Large intestine (tissue), 3 donors: ENCODE measurements around the gene GNRHR. TPM values are rescaled to one million over a fixed set of nuclear protein-coding genes. Genes with fewer than 3 reads are reported as not detected.
A peak's percentile ranks its signal among the peaks of the same experiment; 100 is the strongest.
"Not testable (repeated sequence)": the region's sequence is repeated elsewhere in the genome, so short reads cannot be mapped to it uniquely, and the experiment has no call there.

Source experiments
- DNase-seq, 2 donors: peaks; one replicate each; pipeline versions ENCODE4 v3.0.0 to v3.0.0-alpha.2; 2013
- H3K27ac ChIP-seq: one replicate; pipeline ENCODE4 v1.5.1; 2013; ENCODE audit warnings: low read length
- H3K27me3 ChIP-seq: 2 replicates; pipeline ENCODE4 v1.6.1; 2013; ENCODE audit warnings: low read length; ENCODE audit not compliant: control insufficient read depth, insufficient read depth
- H3K36me3 ChIP-seq: 2 replicates; pipeline ENCODE4 v1.6.1; 2013; ENCODE audit warnings: low read length; ENCODE audit not compliant: control insufficient read depth, insufficient read depth
- H3K4me1 ChIP-seq: one replicate; pipeline ENCODE4 v1.6.1; 2013; ENCODE audit warnings: low read length; ENCODE audit not compliant: control insufficient read depth, insufficient read depth
- H3K4me3 ChIP-seq: one replicate; pipeline ENCODE4 v1.5.1; 2013; ENCODE audit warnings: low read length
- H3K9me3 ChIP-seq: one replicate; pipeline ENCODE4 v1.6.1; 2013; ENCODE audit warnings: mild to moderate bottlenecking, low read depth, low read length, moderate library complexity; ENCODE audit not compliant: control insufficient read depth
- WGBS: methylation state at CpG from one replicate; pipeline ENCODE4 v1.1.5; 2013; ENCODE audit warnings: low lambda C conversion rate; ENCODE audit not compliant: insufficient coverage; 5-methylcytosine and 5-hydroxymethylcytosine counted together
- polyA plus RNA-seq: library from polyadenylated mRNA; unstranded; fragments of 120-200 nt; gene quantifications from one replicate; pipeline ENCODE4 v1.2.1, GENCODE V29; 2013

The GNRHR gene
- polyA plus RNA-seq, 1 donor: 0.55 TPM

DNA sequence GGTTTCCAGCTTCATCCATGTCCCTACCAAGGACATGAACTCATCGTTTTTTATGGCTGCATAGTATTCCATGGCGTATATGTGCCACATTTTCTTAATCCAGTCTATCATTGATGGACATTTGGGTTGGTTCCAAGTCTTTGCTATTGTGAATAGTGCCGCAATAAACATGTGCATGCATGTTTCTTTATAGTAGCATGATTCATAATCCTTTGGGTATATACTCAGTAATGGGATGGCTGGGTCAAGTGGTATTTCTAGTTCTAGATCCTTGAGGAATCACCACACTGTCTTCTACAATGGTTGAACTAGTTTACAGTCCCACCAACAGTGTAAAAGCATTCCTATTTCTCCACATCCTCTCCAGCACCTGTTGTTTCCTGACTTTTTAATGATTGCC is 23.7 kb downstream of the GNRHR start:
- not testable (repeated sequence) for H3K36me3 ChIP-seq, H3K27ac ChIP-seq, H3K27me3 ChIP-seq, H3K4me3 ChIP-seq, H3K9me3 ChIP-seq, H3K4me1 ChIP-seq, DNase-seq
- no CpG with 5 or more reads among the region's 3 CpGs for WGBS

DNA sequence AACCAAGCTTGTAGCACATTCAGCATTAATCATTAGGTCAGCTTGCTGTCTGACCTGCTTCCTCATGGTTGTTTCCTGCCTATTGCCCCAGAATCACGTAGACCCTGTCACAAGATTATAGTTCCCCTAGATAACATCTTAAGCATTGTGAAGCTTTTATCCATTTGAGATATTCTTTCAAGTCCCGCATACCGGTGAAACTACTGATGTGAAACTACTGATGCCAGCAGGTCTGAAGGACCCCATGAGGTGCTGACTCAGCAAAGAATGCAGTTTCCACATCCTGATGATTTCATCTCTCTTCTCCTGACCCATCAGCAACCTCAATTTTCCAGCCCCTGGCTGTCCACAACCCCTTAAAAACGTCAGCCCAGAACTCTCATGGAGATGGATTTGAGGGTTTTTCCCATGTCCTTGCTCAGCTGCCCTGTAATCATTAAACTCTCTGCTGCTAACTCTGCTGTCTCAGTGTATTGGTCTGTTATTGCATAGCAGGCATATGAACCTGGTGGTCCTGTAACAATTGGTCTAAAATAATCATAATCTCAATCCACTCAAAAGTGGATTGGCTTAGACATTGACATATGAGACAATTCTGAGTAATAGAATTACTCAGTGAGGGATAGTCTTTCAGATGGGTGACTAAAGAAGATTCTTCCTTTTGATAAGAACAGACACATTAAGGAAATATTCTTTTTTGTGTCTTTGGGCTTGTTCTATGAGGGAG is 26.9 kb downstream of the GNRHR start:
- no peaks in the 10 kb centered on the region for H3K9me3 ChIP-seq
- 100% methylated on average over 1 of the region's 4 CpGs for whole genome bisulfite sequencing
- no peaks in the 10 kb centered on the region for H3K27me3 ChIP-seq
- no peaks in the 10 kb centered on the region for H3K4me1 ChIP-seq
- no peak overlapping the region for H3K4me3 ChIP-seq
- no peak overlapping the region for H3K27ac ChIP-seq
- peaks cover 2% of the 10 kb centered on the region for H3K36me3 ChIP-seq
- DNase-seq: no peak

DNA sequence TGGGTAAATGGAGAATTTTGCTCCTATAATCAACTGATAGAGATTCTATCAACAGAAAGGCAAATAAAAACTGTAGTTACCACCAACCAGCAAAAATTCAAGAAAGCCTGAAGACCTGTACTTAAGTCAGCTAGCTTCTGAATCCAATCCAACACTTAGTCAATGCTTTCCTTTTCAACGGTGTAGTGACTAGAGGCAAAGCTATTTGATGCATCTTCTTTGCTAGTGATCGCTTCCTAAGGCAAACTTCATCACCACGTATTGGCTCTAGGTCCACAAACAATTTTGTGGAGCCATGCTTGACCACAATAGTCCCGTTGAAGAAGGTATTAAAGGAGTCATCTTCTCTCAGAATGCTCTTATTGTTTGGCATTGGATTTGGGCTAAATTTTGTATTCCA is 28.2 kb downstream of the GNRHR start:
- no peak overlapping the region for H3K4me3 ChIP-seq
- WGBS: 100% methylated on average over 2 of the region's 4 CpGs
- H3K27ac ChIP-seq: no peak overlapping the region
- H3K36me3 ChIP-seq: peaks cover 7% of the 10 kb centered on the region
- no peaks in the 10 kb centered on the region for H3K9me3 ChIP-seq
- H3K4me1 ChIP-seq: no peaks in the 10 kb centered on the region
- DNase-seq: no peak
- H3K27me3 ChIP-seq: no peaks in the 10 kb centered on the region

DNA sequence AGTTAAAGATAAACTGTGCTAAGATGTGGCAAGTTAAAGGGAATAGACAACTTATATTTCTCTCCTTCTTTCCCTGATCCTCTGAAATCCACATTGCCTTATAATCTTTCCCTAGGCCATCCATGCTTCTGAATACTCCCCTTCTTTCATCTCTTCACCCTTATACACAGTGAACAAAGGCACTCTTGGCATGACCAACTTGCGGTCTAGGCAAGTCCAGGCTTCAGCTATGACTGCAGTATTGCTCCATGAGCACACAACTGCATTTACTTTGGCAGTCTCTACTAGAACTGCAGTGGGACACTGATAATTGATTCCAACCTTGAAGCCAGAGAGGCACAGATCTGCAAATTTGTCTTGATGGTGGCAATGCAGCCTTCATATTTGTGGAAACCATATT is 29.1 kb downstream of the GNRHR start:
- no peak overlapping the region for H3K4me3 ChIP-seq
- WGBS: no CpG with 5 or more reads among the region's 1 CpG
- no peaks in the 10 kb centered on the region for H3K4me1 ChIP-seq
- H3K27ac ChIP-seq: no peak overlapping the region
- DNase-seq: no peak
- H3K27me3 ChIP-seq: no peaks in the 10 kb centered on the region
- no peaks in the 10 kb centered on the region for H3K9me3 ChIP-seq
- H3K36me3 ChIP-seq: peaks cover 14% of the 10 kb centered on the region

DNA sequence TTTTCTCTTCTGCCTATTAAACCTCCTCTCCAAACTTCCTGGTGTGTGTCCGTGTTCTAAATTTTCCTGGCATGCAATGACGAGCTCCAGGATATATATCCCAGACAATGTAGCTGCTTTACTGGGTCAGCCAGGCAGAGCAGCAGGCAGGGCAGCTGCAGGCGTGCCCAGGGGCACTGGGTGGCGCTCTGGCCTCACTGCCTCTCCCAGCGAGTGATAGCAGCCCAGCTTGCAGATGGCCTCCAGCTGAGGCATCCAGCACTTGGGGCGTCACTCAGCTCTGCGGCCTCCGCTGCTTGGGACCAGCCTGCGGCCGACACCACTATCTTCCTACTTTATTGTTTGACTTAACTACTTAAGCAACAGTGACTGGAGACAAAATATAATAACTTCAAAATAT is 30.2 kb downstream of the GNRHR start:
- no peaks in the 10 kb centered on the region for H3K4me1 ChIP-seq
- WGBS: no CpG with 5 or more reads among the region's 10 CpGs
- H3K27ac ChIP-seq: no peak overlapping the region
- H3K27me3 ChIP-seq: no peaks in the 10 kb centered on the region
- no peak for DNase-seq
- H3K4me3 ChIP-seq: no peak overlapping the region
- H3K36me3 ChIP-seq: peaks cover 14% of the 10 kb centered on the region
- no peaks in the 10 kb centered on the region for H3K9me3 ChIP-seq

DNA sequence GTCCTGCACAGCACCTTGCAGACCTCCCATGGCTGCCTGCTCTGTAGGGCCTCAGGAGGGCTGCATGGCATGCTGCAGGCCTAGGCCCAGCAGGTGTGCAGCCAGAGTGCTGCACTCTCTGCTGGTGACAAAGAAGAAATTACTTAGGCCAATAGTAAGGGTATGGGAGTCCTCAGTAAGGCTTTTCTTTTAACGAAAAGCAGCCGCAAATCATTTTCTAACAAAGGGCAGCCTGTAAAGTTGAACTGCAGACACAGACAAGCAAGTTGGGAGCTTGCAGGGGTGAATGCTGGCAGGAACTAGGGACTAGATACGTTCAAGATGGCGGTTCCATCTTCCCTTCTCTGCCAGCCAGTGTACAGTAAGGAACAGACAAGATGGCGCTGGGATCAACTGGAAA is 30.8 kb downstream of the GNRHR start:
- no CpG with 5 or more reads among the region's 5 CpGs for WGBS
- no peaks in the 10 kb centered on the region for H3K4me1 ChIP-seq
- no peak for DNase-seq
- peaks cover 14% of the 10 kb centered on the region for H3K36me3 ChIP-seq
- H3K4me3 ChIP-seq: no peak overlapping the region
- no peaks in the 10 kb centered on the region for H3K9me3 ChIP-seq
- no peaks in the 10 kb centered on the region for H3K27me3 ChIP-seq
- no peak overlapping the region for H3K27ac ChIP-seq

DNA sequence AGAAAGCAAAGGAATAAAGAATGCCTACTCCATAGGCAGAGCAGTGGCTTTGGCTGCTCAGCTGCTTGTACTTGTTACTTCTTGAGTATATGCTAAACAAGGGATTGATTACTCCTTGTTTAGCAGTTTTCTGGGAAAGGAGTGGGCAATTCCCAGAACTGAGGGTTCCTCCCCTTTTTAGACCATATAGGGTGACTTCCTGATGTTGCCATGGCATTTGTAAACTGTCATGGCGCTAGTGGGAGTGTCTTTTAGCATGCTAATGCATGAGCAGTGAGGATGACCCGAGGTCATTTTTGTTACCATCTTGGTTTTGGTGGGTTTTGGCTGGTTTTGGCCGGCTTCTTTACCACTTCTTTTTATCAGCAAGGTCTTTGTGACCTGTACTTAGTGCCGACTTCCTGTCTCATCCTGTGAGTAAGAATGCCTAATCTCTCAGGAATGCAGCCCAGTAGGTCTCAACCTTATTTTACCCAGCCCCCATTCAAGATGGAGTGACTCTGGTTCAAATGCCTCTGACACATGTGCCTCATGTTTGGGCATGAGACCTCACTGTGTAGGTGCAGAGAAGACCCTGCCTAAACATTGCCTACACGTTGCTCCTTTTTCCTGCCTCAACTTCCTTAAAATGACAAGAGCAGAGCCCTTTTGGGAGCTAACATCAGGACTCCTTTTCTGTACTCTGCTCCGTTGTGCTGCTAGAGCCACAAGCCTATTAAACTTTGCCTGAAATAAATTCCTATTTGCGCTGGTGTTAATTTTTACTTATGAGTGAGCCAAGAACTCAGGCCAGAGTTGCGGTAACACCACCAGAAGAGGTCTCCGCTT is 32.2 kb downstream of the GNRHR start:
- Histone ChIP-seq H3K9me3 (no peaks in the 10 kb centered on the region), H3K4me3 (no peak overlapping the region), H3K4me1 (no peaks in the 10 kb centered on the region), H3K27me3 (no peaks in the 10 kb centered on the region), H3K36me3 (peaks cover 20% of the 10 kb centered on the region), H3K27ac (no peak overlapping the region)
- DNase-seq: peak in 1 of 2 donors; percentile 9
- WGBS: 87% methylated on average over 3 of the region's 9 CpGs

DNA sequence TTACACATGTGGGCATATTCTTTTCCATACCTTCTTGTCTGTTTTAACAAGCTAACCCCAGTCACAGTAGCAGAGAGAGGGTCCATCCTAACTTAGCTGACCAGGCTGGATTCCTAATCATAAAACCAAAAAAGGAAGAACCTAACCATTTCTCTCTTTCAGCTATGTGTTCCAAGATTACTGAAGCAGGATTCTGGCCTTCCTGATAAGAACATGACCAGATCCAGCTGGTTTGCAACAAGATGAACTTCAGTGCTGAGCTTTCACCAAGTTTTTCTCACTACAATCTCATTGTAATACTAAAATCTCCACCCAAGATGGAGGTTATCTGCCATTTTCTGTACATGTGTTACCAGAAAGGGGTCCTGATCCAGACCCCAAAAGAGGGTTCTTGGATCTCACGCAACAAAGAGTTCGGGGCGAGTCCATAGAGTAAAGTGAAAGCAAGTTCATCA is 32.8 kb downstream of the GNRHR start:
- H3K4me3 ChIP-seq: no peak overlapping the region
- no CpG with 5 or more reads among the region's 3 CpGs for WGBS
- no peak for DNase-seq
- H3K27ac ChIP-seq: no peak overlapping the region
- H3K27me3 ChIP-seq: no peaks in the 10 kb centered on the region
- H3K9me3 ChIP-seq: no peaks in the 10 kb centered on the region
- peaks cover 27% of the 10 kb centered on the region for H3K36me3 ChIP-seq
- H3K4me1 ChIP-seq: no peaks in the 10 kb centered on the region

DNA sequence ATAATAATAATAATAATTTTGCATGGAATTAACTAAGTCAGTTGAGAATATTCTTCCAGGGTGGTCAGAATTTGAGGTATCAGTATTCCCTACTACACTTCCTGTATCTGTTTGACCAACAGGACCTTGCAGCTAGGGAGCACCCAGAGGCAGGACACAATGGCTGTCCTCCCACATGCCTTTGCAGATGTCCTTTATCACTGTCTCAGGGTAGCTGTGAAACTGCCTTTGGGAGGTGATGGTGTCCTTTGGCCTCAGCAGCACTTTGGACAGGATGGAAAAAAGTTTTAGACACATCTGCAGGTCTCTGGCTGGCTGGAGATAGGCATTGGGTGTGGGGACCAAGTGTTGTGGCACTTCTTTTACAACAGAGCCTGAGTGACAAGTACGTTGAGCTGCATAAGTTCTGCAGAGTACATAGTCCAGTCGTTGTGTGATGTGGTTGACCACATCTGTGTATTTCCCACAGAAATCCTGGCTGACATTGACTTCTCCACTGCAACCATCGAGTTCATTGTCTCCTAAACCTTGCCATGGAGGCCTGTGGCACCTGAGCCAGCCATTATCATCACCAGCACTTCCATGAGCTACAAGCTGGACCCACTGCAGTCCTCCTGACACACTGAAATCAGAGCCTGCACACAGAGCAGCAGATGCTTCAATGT is 34.1 kb downstream of the GNRHR start:
- Histone ChIP-seq H3K27me3 (no peaks in the 10 kb centered on the region), H3K36me3 (peaks cover 32% of the 10 kb centered on the region), H3K9me3 (no peaks in the 10 kb centered on the region), H3K4me3 (no peak overlapping the region), H3K27ac (no peak overlapping the region), H3K4me1 (no peaks in the 10 kb centered on the region)
- DNase-seq: no peak
- WGBS: no CpG with 5 or more reads among the region's 3 CpGs

DNA sequence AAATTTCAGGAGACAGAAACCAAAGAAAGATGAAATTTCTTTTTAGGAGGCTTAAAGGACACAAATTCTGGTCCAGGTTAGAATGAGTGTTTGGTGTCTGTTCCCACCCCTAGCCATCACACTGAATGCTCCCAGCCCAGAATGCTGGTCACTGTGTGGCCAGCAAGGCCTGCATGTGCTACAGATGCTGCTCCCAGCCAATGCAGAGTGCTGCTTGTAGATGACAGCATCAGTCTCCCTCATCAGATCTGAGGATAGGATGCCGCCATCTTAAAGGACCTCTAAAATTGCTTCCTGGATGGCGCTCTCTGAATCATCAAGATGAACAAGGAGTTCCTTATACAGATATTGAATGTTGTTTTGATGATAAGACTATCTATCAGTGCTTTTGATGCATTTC is 35.3 kb downstream of the GNRHR start:
- Histone ChIP-seq H3K4me1 (peaks cover 2% of the 10 kb centered on the region), H3K27me3 (no peaks in the 10 kb centered on the region), H3K4me3 (no peak overlapping the region), H3K27ac (no peak overlapping the region), H3K9me3 (no peaks in the 10 kb centered on the region), H3K36me3 (peaks cover 32% of the 10 kb centered on the region)
- no peak for DNase-seq
- WGBS: no CpG with 5 or more reads among the region's 2 CpGs
